GM19035 (cell line): ENCODE measurements around the gene CACNB2.

Source experiments
- ATAC-seq: cut with Tn5 transposase; IDR thresholded peaks from one replicate; pipeline ENCODE4 v1.9.1; 2021; ENCODE audit not compliant: unreplicated experiment

The CACNB2 gene

GRCh38 chr10:18224626-18225445 is 84.6 kb downstream of the CACNB2 start:
- ATAC-seq: no peak

- ATAC-seq: no peak
Observed at GRCh38 chr10:18226336-18226735, 86.1 kb downstream of the CACNB2 start.

- no peak for ATAC-seq
Observed at GRCh38 chr10:18229826-18230225, 89.6 kb downstream of the CACNB2 start.

GRCh38 chr10:18230794-18231193 is 90.6 kb downstream of the CACNB2 start:
- ATAC-seq: no peak

- no peak for ATAC-seq
Observed at GRCh38 chr10:18231480-18231879, 91.3 kb downstream of the CACNB2 start.

- ATAC-seq: no peak
Observed at GRCh38 chr10:18233775-18234174, 93.6 kb downstream of the CACNB2 start.

- ATAC-seq: no peak
Observed at GRCh38 chr10:18235477-18235876, 95.3 kb downstream of the CACNB2 start.

GRCh38 chr10:18236756-18237155 is 96.5 kb downstream of the CACNB2 start:
- no peak for ATAC-seq

GRCh38 chr10:18238870-18239485 is 98.8 kb downstream of the CACNB2 start:
- no peak for ATAC-seq

- no peak for ATAC-seq
Observed at GRCh38 chr10:18240185-18240882, 100.1 kb downstream of the CACNB2 start.

GRCh38 chr10:18246967-18247366 is 106.7 kb downstream of the CACNB2 start:
- no peak for ATAC-seq

- no peak for ATAC-seq
Observed at GRCh38 chr10:18252086-18252485, 111.9 kb downstream of the CACNB2 start.

GRCh38 chr10:18254086-18254485 is 113.9 kb downstream of the CACNB2 start:
- no peak for ATAC-seq

- no peak for ATAC-seq
Observed at GRCh38 chr10:18254692-18255091, 114.5 kb downstream of the CACNB2 start.

- no peak for ATAC-seq
Observed at GRCh38 chr10:18260310-18260922, 120.2 kb downstream of the CACNB2 start.

- no peak for ATAC-seq
Observed at GRCh38 chr10:18261063-18261610, 120.9 kb downstream of the CACNB2 start.

GRCh38 chr10:18261768-18262231 is 121.6 kb downstream of the CACNB2 start:
- ATAC-seq: no peak

GRCh38 chr10:18264466-18265050 is 124.3 kb downstream of the CACNB2 start:
- no peak for ATAC-seq

- no peak for ATAC-seq
Observed at GRCh38 chr10:18268005-18268404, 127.8 kb downstream of the CACNB2 start.

GRCh38 chr10:18271491-18271890 is 131.3 kb downstream of the CACNB2 start:
- no peak for ATAC-seq

GRCh38 chr10:18273039-18273438 is 132.8 kb downstream of the CACNB2 start:
- no peak for ATAC-seq
